ENCODE results near the gene TSNAXIP1.
"Not testable (repeated sequence)": the region's sequence is repeated elsewhere in the genome, so short reads cannot be mapped to it uniquely, and the experiment has no call there.

Gene TSNAXIP1

GRCh38 chr16:67862623-67863583 lies 56.2 kb downstream of the TSNAXIP1 start:
- no peak for DNase-seq

DNA sequence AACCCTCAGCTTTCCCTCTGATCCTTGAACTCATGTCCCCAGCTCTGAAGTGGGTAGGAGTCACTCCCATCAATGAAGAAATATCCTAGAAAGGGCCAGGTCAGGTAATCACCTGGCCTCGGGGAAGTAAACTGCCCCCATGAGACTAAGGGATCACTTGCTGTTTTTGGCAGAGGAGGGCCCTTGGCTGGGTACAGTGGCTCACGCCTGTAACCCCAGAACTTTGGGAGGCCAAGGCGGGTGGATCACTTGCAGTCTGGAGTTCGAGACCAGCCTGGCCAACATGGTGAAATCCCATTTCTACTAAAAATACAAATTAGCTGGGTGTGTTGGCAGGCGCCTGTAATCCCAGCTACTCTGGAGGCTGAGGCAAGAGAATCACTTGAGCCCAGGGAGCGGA lies 57.4 kb downstream of the TSNAXIP1 start:
- not testable (repeated sequence) for DNase-seq

DNA sequence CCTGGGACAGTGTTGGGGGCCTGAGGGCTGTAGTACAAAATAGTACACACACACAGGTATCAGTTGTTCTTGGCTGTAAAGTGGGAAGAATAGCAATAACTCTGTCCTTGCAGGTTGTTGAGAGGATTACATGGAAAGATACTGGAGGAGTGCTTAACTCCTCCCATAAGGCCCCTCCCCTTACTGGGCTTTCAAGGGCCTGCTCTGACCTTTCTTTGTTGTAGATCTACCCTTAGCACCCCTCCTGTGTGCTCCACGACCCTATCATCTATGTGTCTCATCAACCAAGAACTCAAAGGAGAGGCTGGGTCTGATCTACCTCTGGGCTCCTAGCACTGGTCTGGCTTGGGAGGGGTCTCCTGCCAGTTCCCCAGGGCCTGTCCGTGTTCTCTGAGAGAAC lies 57.9 kb downstream of the TSNAXIP1 start:
- DNase-seq: no peak

DNA sequence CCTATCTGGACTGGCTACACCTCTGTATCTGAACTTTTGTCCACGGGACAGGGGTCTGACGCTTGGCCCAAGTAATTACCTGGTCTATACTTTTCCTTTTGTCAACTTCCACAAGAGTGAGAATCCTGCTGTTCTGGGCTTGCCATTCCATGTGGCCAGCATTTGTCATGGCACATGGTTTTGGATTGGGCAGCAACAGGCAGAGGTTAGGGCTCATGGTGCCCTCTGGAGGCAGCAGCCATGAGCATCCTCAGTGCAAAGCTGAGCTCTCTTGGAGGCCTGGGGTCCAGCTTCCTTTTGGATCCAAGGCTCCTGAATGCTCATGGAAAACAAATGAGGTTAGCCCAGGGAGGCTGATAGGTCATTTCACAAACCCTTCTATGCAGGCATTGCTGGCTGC lies 58.6 kb downstream of the TSNAXIP1 start:
- peak in 2 of 6 experiments; percentile 8 to 12 for DNase-seq

DNA sequence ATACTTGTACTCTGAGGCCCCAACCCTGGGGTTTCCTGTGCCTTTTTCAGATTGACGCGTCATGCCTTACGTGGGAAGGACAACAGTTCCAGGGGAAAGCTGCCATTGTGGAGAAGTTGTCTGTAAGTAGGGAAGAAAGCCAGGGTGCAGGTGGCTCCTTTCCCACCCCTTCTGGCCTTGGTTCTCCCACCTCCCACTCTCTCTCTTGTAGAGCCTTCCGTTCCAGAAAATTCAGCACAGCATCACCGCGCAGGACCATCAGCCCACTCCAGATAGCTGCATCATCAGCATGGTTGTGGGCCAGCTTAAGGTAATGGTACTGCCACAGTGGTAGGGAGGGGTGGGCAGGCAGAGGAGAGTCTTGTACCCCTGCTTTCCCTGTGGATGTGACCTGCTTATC lies 61.6 kb downstream of the TSNAXIP1 start:
- no peak for DNase-seq

DNA sequence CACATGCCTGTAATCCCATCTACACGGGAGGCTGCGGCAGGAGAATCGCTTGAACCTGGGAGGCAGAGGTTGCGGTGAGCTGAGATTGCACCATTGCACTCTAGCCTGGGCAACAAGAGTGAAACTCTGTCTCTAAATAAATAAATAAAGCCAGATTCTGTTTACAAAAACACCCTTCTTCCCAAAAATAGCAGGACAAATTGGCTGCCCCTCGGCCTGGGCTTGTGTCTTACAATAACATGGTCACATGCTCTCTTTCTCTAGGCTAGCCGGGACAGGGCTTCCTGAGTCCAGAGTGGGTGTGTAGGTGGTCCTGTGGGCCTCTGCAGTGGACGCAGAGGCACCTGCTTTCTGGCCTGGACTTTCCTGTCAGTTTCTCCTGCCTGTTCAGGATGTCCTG lies 63.0 kb downstream of the TSNAXIP1 start:
- no peak for DNase-seq

GRCh38 chr16:67871256-67871655 lies 64.6 kb downstream of the TSNAXIP1 start:
- DNase-seq: no peak

DNA sequence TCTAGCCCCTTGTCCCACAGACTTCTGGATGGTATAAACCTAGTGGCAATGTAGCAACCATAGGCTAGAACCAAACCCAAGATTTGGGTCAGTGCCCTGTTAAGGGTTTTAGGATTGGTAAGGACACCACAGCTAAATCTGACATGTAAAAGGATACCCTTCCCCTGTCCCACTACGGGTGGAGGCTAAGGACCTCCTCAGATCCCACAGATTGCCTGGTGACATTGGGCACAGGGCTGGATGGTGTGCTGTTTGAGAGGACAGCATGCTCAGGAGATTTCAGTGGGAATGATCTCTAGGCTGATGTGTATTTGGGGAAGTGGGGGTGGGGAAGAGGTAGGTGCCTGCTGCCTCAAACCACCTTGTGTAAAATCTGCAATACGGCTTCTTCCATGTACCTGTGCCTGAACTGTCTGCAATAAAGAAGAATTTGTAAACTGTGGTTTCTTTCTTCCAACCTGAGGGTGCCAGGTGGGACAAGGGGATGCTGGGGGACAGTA lies 65.5 kb downstream of the TSNAXIP1 start:
- DNase-seq: no peak

DNA sequence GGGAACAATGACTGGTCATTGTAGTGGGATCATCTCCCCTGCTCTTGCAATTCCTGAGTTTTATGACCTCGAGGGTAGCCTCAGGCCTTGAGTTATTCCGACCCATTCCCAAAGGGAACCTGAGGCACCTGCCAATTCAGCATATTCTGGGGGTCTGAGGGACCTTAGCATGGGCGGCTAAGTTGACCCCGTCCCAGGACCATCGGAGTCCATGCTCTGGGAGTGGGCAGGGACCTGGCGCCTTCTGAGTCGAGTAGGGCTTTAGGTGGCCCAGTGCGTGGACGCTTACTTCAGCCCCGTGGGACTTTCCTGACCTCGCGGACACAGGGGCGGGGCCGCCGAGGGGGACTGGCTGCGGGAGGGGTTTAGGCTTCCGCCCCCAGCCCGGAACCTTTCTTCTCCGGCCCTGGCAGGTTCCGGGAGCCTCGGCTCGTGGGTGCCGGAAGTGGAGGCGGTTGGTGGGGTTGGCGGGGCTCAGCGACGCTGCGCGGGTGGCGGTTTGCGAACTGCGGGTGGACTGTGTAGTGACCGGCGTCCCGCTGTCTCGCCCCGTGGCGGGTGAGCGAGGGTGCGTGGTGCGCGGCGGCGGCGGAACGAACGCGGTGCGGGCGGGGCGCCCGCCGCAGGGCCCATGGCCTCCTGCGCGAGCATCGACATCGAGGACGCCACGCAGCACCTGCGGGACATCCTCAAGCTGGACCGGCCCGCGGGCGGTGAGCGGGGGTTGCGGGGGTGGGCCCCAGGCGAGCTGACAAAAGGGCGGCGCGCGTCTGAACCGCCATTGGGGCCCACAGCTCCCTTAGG lies 66.1 kb downstream of the TSNAXIP1 start, which contains the start of gene EDC4:
Gene EDC4, plus strand, starts transcription at position 422 of the 804 bp plus-strand sequence. Its CDS starts 210 bp downstream, at position 632.
- peak; percentile 67 to 87 (median 83) for DNase-seq

DNA sequence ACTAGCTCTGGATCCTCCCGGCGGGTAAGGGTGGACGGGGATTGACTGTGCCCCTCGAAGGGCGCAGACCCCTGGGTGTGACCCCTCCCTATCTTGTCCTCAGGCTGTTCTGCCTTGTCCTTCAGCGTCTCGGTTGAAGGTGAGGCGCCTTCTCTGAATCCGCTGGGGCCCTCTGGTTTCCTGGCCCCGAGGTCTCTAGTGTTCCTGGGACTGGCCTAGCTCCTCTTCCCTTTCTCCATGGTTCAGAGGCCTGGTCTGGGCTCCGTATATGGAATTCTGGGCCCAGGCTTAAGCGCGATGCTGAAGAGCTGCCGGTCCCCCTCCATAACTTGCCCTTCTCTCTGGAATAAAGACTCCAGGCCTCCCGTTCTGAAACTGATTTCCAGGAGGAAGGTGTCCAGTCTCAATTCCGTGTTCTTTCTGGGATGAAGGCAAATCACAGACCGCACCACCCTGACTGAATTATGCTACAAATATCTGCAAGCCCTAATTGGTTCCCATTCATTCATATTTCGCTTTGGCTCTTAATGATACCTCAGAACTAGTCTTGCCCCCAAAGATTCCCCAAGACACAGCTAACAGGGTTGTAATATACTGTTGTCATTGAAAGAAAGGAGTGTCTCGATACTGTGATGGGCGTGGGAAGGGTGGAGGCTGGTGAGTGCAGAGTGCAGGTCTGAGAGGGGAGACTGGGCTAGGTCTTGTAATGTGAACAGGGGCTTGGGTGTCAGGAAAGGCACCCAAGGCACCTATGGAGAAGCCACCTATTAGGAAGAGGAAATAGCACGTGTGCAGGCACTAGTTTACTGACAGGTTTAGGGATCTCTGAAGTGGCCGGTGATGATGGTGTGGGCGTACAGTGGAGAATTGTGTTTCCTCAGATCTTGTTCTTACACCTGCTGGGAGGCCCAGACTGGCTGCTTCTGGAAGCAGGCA lies 67.0 kb downstream of the TSNAXIP1 start:
- no peak for DNase-seq

DNA sequence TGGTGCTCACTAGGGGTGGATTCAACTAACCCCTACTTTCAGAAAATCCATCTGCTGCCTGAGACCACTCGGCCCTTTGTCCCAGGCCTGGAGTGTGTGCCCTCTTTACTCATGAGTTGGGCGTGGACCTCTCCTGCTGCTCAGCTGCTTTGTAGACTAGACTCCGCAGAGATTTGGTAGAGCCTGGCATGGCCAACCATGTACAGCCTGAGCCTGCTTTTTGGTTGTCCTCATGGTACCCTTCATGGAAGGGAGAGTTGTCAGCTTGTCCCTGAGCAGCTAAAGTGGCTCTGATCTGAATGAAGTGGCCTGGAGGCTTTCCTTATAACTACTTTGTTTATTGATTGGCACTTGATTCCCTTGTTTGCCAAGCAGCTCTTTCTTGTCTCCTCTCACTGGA lies 67.7 kb downstream of the TSNAXIP1 start:
- no peak for DNase-seq

- DNase-seq: no peak
Observed at GRCh38 chr16:67877064-67877463, 70.4 kb downstream of the TSNAXIP1 start.

Measured in stimulated activated naive CD4-positive, alpha-beta T cell (primary cell).